NB4 (cell line): Measurements from ENCODE around the gene AGER.
"Not testable (repeated sequence)": the region's sequence is repeated elsewhere in the genome, so short reads cannot be mapped to it uniquely, and the experiment has no call there.

Experiments
- DNase-seq: peaks from one replicate; pipeline ENCODE4 v3.0.0; 2010; ENCODE audit warnings: low read depth
- H3K4me3 ChIP-seq: one replicate; pipeline ENCODE4 v1.5.1; 2011; ENCODE audit warnings: mild to moderate bottlenecking, low read depth, low read length, moderate library complexity
- MYC ChIP-seq: IDR thresholded peaks from 2 replicates; pipeline ENCODE4 v1.6.1; 2011; ENCODE audit warnings: low read depth, low read length
- POLR2A ChIP-seq: IDR thresholded peaks from 2 replicates; pipeline ENCODE4 v1.6.1; 2011; ENCODE audit warnings: mild to moderate bottlenecking; ENCODE audit not compliant: insufficient read length; ENCODE audit errors: extremely low read depth
- TF ChIP-seq, protein P1 (sequence below): IDR thresholded peaks from 2 replicates; pipeline ENCODE4 v1.6.1; 2011; ENCODE audit warnings: low read depth, low read length
- TF ChIP-seq, protein P2 (sequence below): IDR thresholded peaks from one replicate; pipeline ENCODE4 v1.5.1; 2012; ENCODE audit warnings: low read depth, low read length

Gene AGER

DNA sequence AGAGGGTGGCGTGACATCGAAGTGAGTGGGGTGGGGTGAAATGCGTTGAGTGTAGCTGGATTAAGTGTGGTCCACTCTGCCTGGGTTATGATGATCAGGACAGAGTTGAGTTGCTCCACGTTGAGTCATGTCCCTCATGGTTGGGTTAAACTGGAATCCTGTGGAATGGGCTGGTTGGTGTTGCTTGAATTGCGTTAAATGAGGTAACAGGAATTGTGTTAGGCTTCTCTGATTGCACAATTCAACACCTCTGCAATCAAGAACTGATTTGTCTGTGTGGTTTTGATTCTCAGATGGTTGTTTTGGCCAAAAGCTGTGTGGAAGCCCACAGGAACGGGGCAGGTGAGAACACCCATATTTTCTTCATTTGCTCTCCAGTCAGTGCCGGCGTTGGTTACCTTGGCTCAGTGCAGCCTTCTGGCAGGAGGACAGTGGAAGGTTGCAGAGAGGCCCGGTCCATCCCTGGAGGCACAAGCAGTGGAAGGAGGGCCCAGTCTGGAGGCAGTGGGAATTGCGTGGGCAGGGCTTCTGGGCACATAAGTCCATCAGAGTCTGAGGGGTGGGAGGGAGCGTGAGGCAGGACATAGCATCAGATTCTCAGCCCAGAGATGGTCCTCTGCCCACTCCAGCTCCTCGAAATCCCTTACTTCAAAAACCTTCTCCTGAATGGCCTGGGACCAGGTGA lies 28.2 kb upstream of the AGER start:
- DNase-seq: no peak
- H3K4me3 ChIP-seq: no peak overlapping the region
- TF ChIP-seq, protein P1, sequence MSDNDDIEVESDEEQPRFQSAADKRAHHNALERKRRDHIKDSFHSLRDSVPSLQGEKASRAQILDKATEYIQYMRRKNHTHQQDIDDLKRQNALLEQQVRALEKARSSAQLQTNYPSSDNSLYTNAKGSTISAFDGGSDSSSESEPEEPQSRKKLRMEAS: no peak

DNA sequence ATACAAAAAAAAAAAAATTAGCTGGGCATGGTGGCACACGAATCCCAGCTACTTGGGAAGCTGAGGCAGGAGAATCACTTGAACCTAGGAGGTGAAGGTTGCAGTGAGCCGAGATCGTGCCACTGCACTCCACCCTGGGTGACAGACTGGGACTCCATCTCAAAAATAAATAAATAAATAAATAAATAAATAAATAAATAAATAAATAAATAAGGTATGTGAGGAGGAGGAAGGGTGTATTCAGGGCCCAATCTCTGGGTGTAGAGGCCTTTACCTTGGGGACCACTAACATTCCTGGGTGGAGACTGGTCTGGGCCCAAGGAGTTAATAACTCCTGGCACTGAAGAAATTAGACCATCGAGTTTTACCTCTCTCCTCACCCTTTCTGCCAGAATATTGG lies 27.4 kb upstream of the AGER start:
- not testable (repeated sequence) for DNase-seq, H3K4me3 ChIP-seq

DNA sequence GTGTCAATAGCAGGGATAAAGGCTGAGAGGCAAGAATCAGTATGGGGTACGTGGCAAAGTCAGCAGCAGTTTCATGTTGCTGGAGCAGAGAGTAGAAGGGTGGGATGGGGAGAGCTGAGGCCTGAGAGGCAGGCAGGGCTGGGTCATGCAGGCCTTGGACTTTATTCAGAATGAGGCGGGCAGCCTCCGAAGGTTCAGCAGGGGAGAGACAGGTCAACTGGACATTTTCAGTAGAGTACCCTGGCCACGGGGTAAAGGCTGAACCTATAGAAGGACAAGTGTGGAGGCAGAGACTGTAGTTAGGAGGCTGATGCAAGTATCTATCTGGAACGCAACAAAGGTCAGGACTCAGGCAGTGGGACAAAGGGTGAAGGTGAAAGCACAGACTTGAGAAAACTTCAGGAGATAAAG lies 26.1 kb upstream of the AGER start:
- TF ChIP-seq, protein P2, sequence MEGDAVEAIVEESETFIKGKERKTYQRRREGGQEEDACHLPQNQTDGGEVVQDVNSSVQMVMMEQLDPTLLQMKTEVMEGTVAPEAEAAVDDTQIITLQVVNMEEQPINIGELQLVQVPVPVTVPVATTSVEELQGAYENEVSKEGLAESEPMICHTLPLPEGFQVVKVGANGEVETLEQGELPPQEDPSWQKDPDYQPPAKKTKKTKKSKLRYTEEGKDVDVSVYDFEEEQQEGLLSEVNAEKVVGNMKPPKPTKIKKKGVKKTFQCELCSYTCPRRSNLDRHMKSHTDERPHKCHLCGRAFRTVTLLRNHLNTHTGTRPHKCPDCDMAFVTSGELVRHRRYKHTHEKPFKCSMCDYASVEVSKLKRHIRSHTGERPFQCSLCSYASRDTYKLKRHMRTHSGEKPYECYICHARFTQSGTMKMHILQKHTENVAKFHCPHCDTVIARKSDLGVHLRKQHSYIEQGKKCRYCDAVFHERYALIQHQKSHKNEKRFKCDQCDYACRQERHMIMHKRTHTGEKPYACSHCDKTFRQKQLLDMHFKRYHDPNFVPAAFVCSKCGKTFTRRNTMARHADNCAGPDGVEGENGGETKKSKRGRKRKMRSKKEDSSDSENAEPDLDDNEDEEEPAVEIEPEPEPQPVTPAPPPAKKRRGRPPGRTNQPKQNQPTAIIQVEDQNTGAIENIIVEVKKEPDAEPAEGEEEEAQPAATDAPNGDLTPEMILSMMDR: no peak
- TF ChIP-seq MYC: no peak
- TF ChIP-seq, protein P1: no peak
- TF ChIP-seq POLR2A: no peak

DNA sequence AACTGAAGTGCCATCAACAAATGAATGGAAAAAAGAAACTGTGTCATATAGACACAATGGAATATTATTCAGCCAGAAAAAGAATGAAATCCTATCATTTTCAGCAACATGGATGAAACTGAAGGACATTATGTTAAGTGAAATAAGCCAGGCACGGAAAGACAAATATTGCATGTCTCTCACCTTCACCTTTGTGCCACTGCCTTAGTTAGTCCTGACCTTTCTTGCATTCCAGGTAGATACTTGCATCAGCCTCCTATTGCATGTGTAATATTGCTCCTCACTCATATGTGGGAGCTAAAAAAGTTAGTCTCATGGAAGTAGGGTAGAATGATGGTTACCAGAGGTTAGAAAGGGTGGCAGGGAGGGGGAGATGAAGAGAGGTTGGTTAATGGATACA lies 24.9 kb upstream of the AGER start:
- no peak for DNase-seq
- TF ChIP-seq, protein P1: no peak
- TF ChIP-seq, protein P2: no peak
- TF ChIP-seq POLR2A (no peak), MYC (no peak)
- no peak overlapping the region for H3K4me3 ChIP-seq

More for the DNA sequence above, 26.1 kb upstream of the AGER start:
- no peak for DNase-seq
- H3K4me3 ChIP-seq: no peak overlapping the region

DNA sequence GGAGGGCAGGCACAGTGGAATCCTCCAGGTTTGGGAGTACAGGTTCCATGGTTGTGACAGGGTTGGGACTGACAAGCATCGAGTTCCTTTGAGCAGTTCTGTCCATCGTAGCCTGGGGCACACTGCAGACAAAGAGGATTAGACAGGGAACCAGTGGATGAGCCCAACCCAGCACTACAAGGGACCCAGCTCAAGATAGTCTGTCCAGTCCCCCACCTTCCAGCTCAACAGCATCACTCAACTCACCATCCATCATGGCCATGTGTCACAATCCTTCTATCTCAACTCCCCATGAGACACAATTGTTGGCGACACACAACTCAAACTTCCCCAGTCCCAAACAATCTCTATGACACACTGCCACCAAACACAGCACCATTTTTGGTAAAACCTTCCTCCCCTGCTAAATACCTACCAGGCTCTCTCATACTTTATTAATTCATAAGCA lies 20.2 kb upstream of the AGER start:
- TF ChIP-seq, protein P2: no peak
- no peak for TF ChIP-seq MYC
- TF ChIP-seq, protein P1: no peak
- TF ChIP-seq POLR2A: no peak
- no peak for DNase-seq
- no peak overlapping the region for H3K4me3 ChIP-seq

DNA sequence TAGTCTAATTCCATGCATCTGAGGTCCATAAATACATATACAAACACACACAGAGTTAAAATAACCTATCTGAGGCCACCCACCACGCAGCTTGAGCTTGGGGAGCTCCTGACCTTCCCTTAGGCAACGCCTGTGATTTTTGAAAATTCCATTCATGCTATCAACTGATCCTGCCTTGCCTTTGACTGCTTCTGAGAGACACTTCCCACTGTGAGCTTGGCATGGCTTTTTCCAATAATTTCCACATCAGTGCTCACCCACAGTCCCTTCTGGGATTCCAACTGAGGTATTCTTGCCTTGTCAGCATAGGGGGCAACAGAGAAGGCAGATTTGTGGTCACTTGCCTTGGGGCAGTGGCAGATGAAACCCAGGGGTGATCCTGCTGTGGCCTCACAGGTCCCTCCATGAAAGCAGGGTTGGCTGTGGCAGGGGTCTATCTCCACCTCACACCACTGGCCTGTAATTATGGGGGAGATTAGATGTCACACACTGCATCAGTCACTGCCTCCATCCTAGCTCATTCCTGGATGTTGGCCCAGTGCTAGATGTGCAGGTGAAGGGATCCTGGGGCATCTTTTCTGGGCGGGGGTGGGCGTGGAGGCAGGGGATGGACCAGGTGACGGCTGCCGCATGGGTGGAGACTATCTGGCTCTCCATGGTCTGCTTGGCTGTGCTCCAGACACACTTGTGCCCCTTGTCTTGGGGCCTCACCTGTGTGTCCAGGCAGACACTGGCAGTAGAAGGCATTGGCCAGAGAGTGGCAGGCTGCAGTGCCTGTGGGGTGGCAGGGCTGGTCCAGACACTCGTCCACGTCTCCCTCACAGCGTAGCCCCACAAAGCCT lies 19.6 kb upstream of the AGER start:
- DNase-seq: no peak

DNA sequence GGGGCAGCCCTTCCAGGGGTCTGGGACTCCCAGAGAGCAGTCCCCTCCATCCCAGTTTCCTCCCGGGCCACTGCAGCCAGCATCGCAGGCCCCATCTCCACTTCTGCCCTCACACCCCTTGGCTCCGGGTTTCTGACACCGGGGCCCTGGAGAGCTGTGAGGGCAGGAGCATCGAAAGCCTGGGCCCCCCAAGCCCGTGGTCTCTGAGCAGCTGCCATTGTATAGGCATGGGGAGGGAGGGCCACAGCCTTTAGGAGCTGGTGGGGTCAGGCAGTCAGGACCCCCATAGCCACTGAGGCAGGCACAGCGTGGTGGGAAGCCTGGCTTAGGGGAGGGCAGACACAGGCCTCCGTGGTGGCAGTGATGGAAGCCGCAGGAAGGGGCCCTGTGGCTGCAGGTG lies 18.1 kb upstream of the AGER start:
- TF ChIP-seq, protein P2: no peak
- TF ChIP-seq, protein P1: no peak
- no peak for TF ChIP-seq MYC
- TF ChIP-seq POLR2A: no peak
- H3K4me3 ChIP-seq: no peak overlapping the region
- DNase-seq: no peak

More for the DNA sequence above, 19.6 kb upstream of the AGER start:
- no peak overlapping the region for H3K4me3 ChIP-seq
- no peak for TF ChIP-seq MYC
- TF ChIP-seq POLR2A: no peak
- TF ChIP-seq, protein P1: no peak
